IPS-20b (cell line): ENCODE measurements around the gene LRRC63.
"Not testable (repeated sequence)": the region's sequence is repeated elsewhere in the genome, so short reads cannot be mapped to it uniquely, and the experiment has no call there.

Source experiments
- H3K27ac ChIP-seq: one replicate; pipeline ENCODE4 v1.5.1; 2013; ENCODE audit warnings: low read length
- H3K27me3 ChIP-seq: 2 replicates; pipeline ENCODE4 v1.6.1; 2013; ENCODE audit warnings: mild to moderate bottlenecking, low read length, inconsistent platforms; ENCODE audit not compliant: insufficient read depth
- H3K36me3 ChIP-seq: 2 replicates; pipeline ENCODE4 v1.6.1; 2013; ENCODE audit warnings: low read depth, mild to moderate bottlenecking, inconsistent platforms, low read length, moderate library complexity; ENCODE audit not compliant: insufficient read depth
- H3K4me1 ChIP-seq: 2 replicates; pipeline ENCODE4 v1.6.1; 2013; ENCODE audit warnings: mild to moderate bottlenecking, control low read depth, inconsistent platforms, low read length, moderate library complexity; ENCODE audit not compliant: insufficient read depth
- H3K4me3 ChIP-seq: 2 replicates; pipeline ENCODE4 v1.5.1; 2013; ENCODE audit warnings: mild to moderate bottlenecking, low read length, inconsistent platforms
- H3K9ac ChIP-seq: 2 replicates; pipeline ENCODE4 v1.6.1; 2013; ENCODE audit warnings: low read depth, mild to moderate bottlenecking, inconsistent platforms, low read length, moderate library complexity
- H3K9me3 ChIP-seq: 2 replicates; pipeline ENCODE4 v1.6.1; 2013; ENCODE audit warnings: mild to moderate bottlenecking, low read depth, low read length, inconsistent platforms; ENCODE audit not compliant: insufficient read depth

Gene LRRC63

DNA sequence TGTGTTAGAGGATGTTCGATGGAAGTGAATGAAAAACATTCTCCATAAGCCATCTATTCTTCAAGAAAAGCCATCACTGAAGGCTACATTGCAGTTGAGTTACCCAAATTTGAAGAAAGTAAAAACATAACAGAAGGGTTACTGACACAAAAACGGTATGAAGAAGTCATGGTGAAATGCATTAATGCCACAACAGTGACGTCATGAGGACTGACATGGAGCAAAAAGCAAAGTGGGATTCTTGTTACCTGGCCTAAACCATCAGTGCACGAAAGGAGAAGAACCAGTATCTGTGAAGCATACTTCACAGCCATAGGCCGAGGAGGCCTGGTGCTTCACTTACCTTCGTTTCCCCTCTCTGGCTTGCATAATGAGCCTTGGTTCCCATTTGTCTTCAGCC, 58.7 kb downstream of the LRRC63 start:
- Histone ChIP-seq H3K27me3 (no peaks in the 10 kb centered on the region), H3K4me3 (no peak overlapping the region), H3K4me1 (0 out of 2 replicates have a peak, but pooled peaks cover 3% of the 10 kb centered on the region), H3K9ac (no peak overlapping the region), H3K27ac (no peak overlapping the region), H3K9me3 (no peaks in the 10 kb centered on the region), H3K36me3 (no peaks in the 10 kb centered on the region)

- Histone ChIP-seq H3K4me1 (peaks cover 7% of the 10 kb centered on the region; the same call in 1 of the 2 replicates), H3K9me3 (no peaks in the 10 kb centered on the region), H3K9ac (no peak overlapping the region), H3K27me3 (no peaks in the 10 kb centered on the region), H3K4me3 (no peak overlapping the region), H3K27ac (no peak overlapping the region), H3K36me3 (no peaks in the 10 kb centered on the region)
Observed at GRCh38 chr13:46274094-46274698, 62.5 kb downstream of the LRRC63 start.

GRCh38 chr13:46278474-46278873, 66.7 kb downstream of the LRRC63 start:
- H3K4me1 ChIP-seq, result peaks cover 3% of the 10 kb centered on the region; the same call in 1 of the 2 replicates
- no peak overlapping the region for H3K27ac ChIP-seq
- H3K36me3 ChIP-seq, result no peaks in the 10 kb centered on the region
- H3K9ac ChIP-seq, result no peak overlapping the region
- no peaks in the 10 kb centered on the region for H3K27me3 ChIP-seq
- no peak overlapping the region for H3K4me3 ChIP-seq
- no peaks in the 10 kb centered on the region for H3K9me3 ChIP-seq

GRCh38 chr13:46281779-46282178, 70.1 kb downstream of the LRRC63 start:
- Histone ChIP-seq H3K4me3 (no peak overlapping the region), H3K4me1 (peaks cover 3% of the 10 kb centered on the region; the same call in 1 of the 2 replicates), H3K36me3 (no peaks in the 10 kb centered on the region), H3K9me3 (no peaks in the 10 kb centered on the region), H3K27me3 (no peaks in the 10 kb centered on the region), H3K27ac (no peak overlapping the region), H3K9ac (no peak overlapping the region)

DNA sequence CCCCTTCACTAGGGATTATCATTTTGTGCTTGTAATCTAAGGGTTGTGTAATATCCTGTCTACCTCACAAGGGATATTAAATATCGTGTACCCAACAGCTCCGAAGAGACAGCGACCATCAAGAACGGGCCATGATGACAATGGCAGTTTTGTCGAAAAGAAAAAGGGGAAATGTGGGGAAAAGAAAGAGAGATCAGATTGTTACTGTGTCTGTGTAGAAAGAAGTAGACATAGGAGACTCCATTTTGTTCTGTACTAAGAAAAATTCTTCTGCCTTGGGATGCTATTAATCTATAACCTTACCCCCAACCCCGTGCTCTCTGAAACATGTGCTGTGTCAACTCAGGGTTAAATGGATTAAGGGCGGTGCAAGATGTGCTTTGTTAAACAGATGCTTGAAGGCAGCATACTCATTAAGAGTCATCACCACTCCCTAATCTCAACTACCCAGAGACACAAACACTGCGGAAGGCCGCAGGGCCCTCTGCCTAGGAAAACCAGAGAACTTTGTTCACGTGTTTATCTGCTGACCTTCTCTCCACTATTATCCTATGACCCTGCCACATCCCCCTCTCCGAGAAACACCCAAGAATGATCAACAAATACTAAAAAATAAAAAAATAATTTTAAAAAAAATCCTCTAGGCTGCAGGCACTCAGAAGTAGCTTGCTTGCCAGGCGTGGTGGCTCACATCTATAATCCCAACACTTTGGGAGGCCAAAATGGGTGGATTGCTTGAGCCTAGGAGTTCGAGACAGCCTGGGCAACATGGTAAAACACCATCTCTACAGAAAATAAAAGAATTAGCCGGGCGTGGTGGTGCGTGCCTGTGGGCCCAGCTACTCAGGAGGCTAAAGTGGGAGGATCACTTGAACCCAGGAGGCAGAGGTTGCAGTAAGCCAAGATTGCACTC, 72.4 kb downstream of the LRRC63 start:
- H3K9me3 ChIP-seq, H3K4me1 ChIP-seq, H3K4me3 ChIP-seq, H3K27me3 ChIP-seq, H3K9ac ChIP-seq, H3K36me3 ChIP-seq, H3K27ac ChIP-seq: not testable (repeated sequence)

GRCh38 chr13:46286972-46287371, 75.2 kb downstream of the LRRC63 start:
- H3K9ac ChIP-seq, result no peak overlapping the region
- H3K9me3 ChIP-seq, result no peaks in the 10 kb centered on the region
- no peak overlapping the region for H3K27ac ChIP-seq
- H3K27me3 ChIP-seq, result no peaks in the 10 kb centered on the region
- no peaks in the 10 kb centered on the region for H3K4me1 ChIP-seq
- no peak overlapping the region for H3K4me3 ChIP-seq
- no peaks in the 10 kb centered on the region for H3K36me3 ChIP-seq

- no peaks in the 10 kb centered on the region for H3K27me3 ChIP-seq
- H3K27ac ChIP-seq, result no peak overlapping the region
- H3K4me1 ChIP-seq, result no peaks in the 10 kb centered on the region
- no peak overlapping the region for H3K4me3 ChIP-seq
- no peaks in the 10 kb centered on the region for H3K36me3 ChIP-seq
- no peak overlapping the region for H3K9ac ChIP-seq
- no peaks in the 10 kb centered on the region for H3K9me3 ChIP-seq
Observed at GRCh38 chr13:46288570-46289259, 77.0 kb downstream of the LRRC63 start.

- Histone ChIP-seq H3K27me3 (no peaks in the 10 kb centered on the region), H3K9ac (no peak overlapping the region), H3K9me3 (no peaks in the 10 kb centered on the region), H3K4me1 (no peaks in the 10 kb centered on the region), H3K4me3 (no peak overlapping the region), H3K36me3 (no peaks in the 10 kb centered on the region), H3K27ac (no peak overlapping the region)
Observed at GRCh38 chr13:46289260-46289955, 77.7 kb downstream of the LRRC63 start.

DNA sequence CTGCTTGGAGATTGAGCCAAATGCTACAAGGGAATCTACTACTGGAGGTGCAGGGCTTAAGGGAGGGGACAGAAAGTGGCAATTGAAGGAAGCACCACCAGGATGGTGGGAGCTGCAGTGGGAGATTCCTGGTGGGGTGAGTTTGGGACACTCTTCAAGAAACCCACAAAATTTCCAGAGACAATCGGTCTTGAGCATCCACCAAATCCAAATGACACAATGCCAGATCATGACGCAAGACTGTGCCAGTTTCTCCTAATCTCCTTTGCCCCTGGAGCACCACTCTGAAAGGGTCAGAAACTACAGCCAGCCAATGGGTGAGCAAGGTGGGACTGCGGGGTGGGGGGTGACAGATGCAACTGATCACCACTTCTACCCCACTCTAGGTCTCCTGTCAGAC, 78.7 kb downstream of the LRRC63 start:
- H3K27ac ChIP-seq, result no peak overlapping the region
- no peaks in the 10 kb centered on the region for H3K27me3 ChIP-seq
- H3K9me3 ChIP-seq, result no peaks in the 10 kb centered on the region
- H3K9ac ChIP-seq, result no peak overlapping the region
- no peaks in the 10 kb centered on the region for H3K36me3 ChIP-seq
- H3K4me1 ChIP-seq, result no peaks in the 10 kb centered on the region
- H3K4me3 ChIP-seq, result no peak overlapping the region

DNA sequence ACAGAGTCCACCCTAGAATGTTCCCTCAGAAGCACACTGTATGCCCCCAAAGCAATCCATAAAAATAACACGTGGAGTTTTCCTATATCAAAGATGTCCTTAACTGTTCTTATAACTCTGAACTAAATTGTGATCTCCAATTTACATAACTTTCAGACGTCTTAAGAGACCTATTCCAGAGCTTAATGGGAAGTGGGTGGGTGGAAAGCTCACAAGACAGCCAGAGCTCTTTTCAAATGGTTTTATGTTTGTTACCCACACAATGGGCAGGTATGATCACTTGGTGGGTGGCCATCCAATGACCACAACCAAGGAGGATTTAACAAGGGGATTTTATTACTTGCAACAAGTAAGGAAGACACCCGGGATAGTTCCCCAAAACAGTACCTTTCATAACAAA, 81.7 kb downstream of the LRRC63 start:
- Histone ChIP-seq H3K27me3 (no peaks in the 10 kb centered on the region), H3K4me3 (no peak overlapping the region), H3K9me3 (no peaks in the 10 kb centered on the region), H3K9ac (no peak overlapping the region), H3K36me3 (no peaks in the 10 kb centered on the region), H3K4me1 (no peaks in the 10 kb centered on the region), H3K27ac (no peak overlapping the region)

- H3K9ac ChIP-seq, result no peak overlapping the region
- H3K27ac ChIP-seq, result no peak overlapping the region
- no peaks in the 10 kb centered on the region for H3K27me3 ChIP-seq
- no peaks in the 10 kb centered on the region for H3K4me1 ChIP-seq
- no peaks in the 10 kb centered on the region for H3K36me3 ChIP-seq
- no peaks in the 10 kb centered on the region for H3K9me3 ChIP-seq
- no peak overlapping the region for H3K4me3 ChIP-seq
Observed at GRCh38 chr13:46295491-46296114, 83.9 kb downstream of the LRRC63 start.
